ENCODE data around the gene VAPA. TPM values are rescaled to one million over a fixed set of nuclear protein-coding genes. Genes with fewer than 3 reads are reported as not detected.

The VAPA gene
- total RNA-seq, 1 experiment from 2014 or later, result 399 TPM

DNA sequence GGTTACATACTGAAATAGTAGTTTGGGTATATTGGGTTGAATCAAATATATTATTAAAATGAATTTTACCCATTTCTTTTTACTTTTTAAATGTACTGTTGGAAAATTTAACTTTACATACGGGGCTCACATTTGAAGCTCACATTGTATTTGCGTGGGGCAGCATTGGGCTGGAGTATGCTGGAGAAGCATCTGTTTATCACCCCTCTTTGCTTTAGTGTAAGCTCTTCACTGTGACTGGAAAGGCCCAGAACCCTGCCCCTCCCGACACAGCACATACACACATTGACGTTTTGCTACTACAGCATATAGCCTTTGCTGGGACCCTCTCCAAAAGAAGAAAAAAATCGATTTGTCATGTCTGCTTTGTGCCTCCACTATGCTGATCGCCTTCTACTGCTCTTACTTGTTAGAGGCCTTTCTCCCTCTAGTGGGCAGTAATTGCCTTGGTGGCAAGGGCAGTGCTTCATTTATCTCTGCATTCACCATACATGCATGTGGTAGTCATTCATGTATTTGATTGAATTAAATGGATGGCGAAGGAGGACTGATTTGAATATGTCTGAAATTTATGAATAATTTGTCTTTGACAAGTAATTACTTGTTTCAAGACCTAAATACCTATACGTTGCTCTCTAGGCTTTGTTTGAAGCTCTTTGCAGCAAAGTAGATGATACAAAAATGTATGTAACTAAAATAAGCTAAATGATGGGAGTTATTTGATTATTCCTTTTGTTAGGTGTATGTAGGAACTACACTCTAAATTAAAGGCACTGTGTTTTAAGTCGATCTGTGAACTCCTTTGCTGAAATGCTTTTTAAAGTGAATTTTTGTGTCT lies 37.4 kb downstream of the VAPA start:
- DNase-seq (ENCODE audit: low read depth), result peak; percentile 64
- in situ Hi-C loops (cut with HindIII; ENCODE audit: low pct_unique_long_range_greater_than_20kb, low sequenced_read_pairs), result no loop called here

DNA sequence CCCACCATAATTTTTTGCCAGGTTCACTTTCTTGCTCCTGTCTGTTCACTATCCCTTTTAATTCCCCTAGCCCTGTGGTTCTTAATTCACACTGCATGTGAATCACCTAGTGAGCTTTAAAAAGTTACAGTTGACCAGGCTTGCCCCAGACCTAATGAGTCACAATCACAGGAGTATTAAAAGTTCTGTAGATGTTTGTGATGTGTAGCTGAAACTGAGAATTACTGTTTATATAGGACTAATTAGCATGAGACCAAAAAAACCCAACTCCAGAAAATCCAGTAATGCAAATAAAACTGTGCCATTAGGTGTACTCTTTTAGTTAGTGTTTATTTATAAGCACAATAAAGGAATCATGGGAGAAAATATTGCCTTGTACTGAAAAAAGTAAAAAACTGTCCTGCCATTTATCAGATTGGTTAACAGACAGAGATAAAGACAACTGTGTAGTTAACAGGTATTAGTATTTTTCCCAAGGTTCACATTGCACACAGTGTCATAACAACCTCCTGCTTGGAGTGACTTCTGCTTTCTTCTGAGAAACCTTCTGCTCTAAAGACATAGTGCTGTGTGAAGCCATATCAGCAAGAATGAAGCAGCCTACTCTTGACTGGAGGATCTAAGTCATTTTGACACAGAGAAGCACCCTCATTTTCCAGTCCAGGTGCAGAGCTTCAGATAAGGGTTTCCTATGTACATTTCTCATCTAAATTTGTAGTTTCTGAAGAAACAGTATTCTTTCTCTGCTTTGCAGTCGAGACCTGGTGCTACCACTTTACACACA lies 39.0 kb downstream of the VAPA start:
- in situ Hi-C loops (cut with HindIII; ENCODE audit: low pct_unique_long_range_greater_than_20kb, low sequenced_read_pairs), result no loop called here
- DNase-seq (ENCODE audit: low read depth), result peak; percentile 84

DNA sequence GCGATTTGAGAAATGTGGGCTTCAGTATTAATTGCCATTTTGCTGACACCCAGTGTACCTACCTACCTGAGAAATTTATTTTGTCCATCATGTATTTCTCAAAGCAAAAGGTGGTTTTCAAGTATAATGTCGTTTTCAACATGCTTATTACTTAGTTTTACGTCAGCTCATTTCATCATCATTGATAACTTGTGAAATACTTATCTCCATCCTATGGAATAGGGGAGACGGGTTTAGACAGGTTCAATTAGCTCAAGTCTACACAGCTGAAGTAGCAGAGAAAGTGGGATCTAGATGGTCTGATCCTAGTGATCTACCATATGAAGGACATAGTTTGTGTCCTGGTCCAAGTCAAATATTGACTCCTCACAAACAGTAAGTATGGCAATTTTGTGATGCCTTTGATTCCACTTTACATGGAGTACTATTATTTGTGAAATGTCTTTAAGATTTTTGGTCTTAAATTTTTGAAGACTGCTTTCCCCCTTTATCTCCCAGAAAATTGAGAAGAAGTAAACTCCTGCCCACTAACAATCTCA lies 45.1 kb downstream of the VAPA start:
- in situ Hi-C loops (cut with HindIII; ENCODE audit: low pct_unique_long_range_greater_than_20kb, low sequenced_read_pairs), result no loop called here
- DNase-seq (ENCODE audit: low read depth), result no peak

DNA sequence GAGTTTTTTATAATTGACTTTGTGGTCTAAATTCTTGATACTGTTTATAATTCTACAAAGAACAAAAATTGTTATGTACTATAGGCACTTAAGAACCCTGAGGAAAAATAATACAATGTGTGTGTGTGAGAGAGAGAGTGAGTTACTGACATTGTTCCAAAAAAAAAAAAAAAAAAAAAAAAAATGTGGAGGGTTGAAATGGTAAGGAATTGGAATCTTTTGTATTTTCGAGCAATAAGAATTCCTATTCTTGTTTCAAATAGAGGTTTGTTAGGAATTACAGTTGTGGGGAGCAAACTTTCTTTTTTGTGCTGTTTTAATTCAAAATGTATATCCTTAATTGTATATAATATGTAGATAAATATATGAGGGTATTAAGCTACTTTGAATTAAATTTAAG lies 45.7 kb downstream of the VAPA start:
- DNase-seq (ENCODE audit: low read depth), result no peak
- in situ Hi-C loops (cut with HindIII; ENCODE audit: low pct_unique_long_range_greater_than_20kb, low sequenced_read_pairs), result no loop called here

DNA sequence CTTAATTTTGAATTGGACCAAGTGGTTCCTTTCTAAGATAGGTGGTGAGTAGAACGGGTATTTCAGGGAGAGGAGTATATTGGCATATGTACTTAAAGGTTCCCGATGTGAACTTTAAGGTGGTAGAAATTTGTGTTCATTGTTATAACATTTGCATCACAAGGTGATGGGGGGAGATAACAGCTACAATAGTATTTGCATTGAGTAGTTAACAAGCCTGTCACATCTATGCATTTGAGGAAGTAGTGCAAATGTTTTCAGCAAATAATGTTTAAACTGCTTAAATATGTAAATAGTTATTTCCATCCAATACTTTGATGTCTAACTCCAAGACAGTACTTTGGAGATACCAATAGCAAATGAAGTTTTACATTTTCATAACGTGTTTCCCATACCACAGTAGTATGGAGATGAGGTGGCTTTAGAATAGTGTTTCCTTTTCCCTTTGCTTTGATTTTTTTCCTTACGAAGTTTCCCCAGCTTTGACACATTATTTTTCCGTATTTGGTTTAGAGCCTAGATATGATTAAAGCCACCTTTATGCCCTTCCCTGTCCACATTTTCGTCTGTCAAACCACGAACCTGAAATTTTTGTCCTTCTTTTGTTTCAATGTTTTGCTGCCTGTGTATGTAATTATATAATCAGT lies 46.6 kb downstream of the VAPA start:
- in situ Hi-C loops (cut with HindIII; ENCODE audit: low pct_unique_long_range_greater_than_20kb, low sequenced_read_pairs), result no loop called here
- no peak for DNase-seq (ENCODE audit: low read depth)

DNA sequence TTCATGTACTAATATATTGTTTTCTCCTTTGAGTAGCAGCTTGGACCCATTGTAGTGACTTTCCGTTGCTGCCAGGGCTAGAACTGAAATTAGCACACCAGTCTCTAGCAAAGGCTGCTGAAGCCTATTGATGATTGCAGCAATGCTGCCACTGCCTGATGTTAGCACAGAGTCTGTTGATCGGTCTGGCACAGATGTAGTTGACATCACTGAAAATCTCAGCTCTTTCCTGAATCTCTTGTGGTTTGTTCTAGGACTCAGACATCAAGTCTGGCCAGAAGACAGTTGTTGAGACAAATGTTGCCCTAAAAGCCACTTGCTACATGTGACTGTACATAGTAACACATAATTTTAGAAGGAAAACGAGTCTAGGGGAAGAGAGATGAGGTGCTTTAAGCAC lies 47.2 kb downstream of the VAPA start:
- in situ Hi-C loops (cut with HindIII; ENCODE audit: low pct_unique_long_range_greater_than_20kb, low sequenced_read_pairs), result no loop called here
- no peak for DNase-seq (ENCODE audit: low read depth)

DNA sequence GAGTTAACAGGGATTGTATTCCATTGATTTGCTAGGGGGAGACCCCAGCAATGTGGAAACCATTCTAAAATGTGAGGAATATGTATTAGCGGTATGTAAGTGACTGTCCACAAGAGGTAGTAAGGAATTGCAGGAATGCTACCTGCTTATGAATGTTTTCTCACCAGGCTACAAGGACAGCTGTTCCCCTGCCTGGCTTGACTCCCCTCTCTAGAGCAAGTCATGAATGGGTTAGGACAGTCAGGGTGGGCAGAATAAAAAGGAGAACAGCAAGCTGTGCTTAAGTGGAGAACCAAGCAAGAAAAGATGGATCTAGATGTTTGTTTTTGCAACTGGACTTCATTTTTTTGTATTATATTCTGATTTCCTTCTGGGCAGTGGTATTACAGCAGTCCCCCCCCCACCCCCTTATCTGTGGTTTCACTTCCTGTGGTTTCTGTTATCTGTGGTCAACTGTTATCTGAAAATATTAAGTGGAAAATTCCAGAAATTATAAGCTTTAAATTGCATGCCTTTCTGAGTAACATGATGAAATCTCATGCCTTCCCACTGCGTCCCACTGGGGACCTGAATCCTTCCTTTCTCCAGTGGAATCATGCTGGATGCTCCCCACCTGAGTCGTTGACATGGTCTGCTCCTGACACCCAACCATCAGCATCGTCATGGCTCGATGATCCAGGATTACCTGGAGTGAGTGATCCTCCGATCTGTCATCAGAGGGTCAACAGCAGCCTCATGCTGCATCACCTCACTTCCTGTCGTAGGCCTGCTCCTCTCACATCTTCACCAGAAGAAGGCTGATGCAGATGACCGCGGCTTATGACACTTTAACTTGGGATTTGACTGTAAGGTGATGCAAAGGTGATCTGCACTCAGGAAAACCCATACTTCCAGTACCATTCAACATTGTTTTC lies 52.2 kb downstream of the VAPA start:
- in situ Hi-C loops (cut with HindIII; ENCODE audit: low pct_unique_long_range_greater_than_20kb, low sequenced_read_pairs), result no loop called here
- no peak for DNase-seq (ENCODE audit: low read depth)

DNA sequence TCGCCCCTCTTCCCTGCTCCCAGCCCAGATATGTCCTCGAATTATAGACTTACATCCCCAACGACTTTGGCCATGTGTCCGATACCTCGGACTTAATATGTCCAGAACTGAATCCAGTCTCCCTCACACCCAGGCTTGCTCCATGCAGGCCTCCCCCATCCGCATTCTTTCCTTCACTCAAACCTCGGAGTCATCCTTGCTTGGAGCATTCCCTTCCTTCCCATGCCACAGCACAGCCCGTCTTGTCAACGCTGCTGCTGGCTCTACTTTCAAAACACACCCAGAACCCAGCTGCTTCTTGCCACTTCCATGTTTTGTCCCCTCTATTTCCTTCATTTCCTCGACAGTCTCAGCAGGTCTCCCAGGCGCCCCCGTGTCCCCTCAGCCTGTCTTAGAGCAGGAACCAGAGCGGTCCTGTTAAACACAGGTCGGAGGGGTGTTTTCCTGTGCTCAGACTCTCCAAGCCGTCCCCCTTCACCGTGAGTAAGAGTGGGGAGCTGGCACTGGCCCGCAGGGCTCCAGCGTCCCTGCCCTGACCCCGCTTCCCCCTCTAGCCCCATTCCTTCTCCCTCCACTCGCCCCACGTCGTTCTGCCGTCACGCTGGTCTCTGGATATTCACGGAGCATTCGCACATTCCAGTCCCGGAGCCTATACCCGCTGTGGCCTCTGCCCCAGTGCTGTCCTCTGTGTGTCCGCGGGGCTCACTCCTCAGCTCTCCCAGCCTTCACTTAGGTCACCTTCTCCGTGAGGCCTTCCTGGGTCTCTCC lies 54.4 kb downstream of the VAPA start:
- no peak for DNase-seq (ENCODE audit: low read depth)
- in situ Hi-C loops (cut with HindIII; ENCODE audit: low pct_unique_long_range_greater_than_20kb, low sequenced_read_pairs), result no loop called here

DNA sequence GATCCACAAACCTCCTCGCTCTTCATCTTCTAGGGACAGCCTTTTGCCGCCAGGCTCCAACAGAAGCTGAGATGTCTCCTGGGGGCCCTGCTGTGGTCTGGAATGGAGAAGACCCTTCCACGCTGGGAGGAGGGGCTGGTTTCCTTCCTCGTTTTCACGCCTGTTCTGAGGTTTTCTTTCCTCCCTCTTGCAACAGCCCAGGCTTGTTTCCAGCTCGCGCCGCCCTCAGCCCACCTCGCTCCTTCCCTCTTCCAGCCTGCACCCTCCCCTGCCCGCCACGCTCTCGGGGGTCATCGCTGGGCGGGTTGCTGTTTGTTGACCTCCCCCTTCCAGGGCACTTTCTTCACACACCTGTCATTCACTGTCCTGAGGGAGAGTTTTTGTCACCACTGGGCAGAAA lies 55.4 kb downstream of the VAPA start:
- in situ Hi-C loops (cut with HindIII; ENCODE audit: low pct_unique_long_range_greater_than_20kb, low sequenced_read_pairs), result no loop called here
- DNase-seq (ENCODE audit: low read depth), result no peak

DNA sequence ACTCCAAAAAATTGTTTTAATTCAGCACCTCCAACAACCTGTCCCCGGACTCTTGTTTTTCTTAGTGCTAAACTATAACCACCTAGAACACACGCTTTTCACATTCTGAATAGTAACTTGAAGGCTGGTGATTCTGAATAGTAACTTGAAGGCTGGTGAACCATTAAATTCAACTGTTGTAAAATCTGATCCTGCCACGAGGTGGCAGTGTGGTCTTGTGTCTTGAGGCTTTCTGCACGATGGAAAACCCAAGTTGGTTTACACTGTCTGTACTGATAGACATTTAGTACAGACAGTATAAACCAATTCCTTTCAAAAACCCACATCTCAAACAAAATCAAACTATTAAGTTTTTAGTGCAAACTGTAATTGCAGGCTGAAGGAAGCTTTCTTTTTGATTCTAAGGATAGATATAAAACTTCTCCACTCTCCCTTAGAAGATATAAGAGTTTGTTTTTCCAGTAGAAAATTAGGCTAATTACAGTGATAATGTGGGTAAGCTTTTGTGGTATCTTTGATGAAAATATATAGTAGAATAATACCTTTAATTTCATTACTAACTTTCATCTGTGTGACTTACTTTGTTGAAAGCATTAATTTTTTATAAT lies 57.6 kb downstream of the VAPA start:
- in situ Hi-C loops (cut with HindIII; ENCODE audit: low pct_unique_long_range_greater_than_20kb, low sequenced_read_pairs), result no loop called here
- peak; percentile 64 for DNase-seq (ENCODE audit: low read depth)

DNA sequence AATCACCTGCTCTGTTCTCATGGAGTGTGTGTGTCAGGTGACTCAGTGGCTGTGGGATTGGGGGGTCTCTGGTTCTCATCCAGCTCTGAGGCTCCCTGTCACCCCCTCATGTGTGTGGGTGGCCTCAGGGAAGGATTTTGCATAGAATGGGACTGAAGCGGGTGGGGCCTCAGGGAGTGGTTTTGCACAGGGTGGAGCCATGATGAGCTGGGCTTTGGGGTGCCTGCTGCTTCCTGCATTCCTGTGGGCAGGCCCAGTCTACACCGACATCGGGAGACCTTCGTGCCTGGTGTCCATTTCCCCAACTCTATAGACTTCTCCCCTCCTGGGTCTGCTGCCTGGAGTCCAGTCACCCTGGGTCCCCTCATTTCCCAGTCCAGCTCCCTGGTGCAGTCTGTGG lies 59.7 kb downstream of the VAPA start:
- no peak for DNase-seq (ENCODE audit: low read depth)
- in situ Hi-C loops (cut with HindIII; ENCODE audit: low pct_unique_long_range_greater_than_20kb, low sequenced_read_pairs), result no loop called here

DNA sequence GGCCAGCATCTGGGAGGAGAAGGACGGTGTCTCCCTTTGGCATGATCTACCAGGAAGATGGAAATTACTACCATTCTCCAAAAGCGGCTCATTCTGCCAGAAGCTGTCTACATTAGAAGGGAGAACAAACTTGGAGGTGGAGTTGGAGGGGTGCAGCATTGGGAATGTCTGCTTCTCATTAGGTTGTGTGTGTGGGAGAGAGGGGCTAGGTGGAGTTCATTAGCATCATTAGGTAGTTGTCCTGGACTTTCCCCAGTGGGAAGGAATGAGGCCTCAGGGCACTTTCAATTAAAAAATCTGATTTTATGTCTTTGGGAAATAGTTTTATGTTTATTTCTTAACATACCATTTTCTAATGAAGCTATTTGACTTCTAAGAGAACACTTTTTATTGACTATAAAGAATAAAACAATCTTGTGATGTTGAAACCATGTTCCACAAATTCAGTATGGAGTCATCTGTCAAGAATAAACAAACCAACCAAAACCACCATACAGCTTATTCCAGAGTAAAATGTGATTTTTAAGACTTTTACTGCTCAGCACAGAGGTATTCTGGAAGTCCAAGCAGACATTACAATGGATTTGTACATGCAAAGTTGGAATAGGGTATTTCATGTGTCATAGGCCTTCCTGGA lies 60.6 kb downstream of the VAPA start:
- in situ Hi-C loops (cut with HindIII; ENCODE audit: low pct_unique_long_range_greater_than_20kb, low sequenced_read_pairs), result no loop called here
- no peak for DNase-seq (ENCODE audit: low read depth)

DNA sequence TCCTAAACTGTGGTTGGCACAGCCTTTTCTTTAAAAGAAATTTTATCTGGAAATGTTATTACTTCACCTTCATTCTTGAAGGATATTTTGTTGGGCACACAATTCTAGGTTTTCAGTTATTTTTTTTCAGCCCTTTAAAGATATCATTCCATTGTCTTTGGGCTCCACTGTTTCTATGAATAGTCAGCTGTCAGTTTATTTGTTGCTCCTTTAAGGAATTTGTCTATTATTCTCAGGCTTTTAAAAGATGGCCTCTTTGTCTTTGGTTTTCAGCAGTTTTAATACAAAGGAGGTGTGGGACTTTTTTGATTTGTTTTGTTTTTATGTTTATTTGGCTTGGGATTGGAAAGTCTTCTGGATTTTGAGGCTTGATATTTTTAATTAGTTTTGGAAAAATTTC lies 61.8 kb downstream of the VAPA start:
- in situ Hi-C loops (cut with HindIII; ENCODE audit: low pct_unique_long_range_greater_than_20kb, low sequenced_read_pairs), result no loop called here
- DNase-seq (ENCODE audit: low read depth), result no peak

DNA sequence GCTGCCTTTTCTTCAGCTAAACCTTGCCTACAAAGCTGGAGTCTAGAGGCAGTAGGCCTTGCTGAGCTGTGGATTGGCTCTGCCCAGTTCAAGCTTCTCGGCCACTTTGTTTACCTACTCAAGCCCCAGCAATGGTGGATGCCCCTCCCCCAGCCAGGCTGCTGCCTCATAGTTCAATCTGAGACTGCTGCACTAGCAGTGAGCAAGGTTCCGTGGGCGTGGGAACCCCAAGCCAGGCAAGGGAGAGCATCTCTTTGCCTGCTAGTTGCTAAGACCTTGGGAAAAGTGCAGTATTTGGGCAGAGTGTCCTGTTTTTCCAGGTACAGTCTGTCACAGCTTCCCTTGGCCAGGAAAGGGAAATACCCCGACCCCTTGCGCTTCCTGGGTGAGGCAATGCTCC lies 68.9 kb downstream of the VAPA start:
- DNase-seq (ENCODE audit: low read depth), result no peak

DNA sequence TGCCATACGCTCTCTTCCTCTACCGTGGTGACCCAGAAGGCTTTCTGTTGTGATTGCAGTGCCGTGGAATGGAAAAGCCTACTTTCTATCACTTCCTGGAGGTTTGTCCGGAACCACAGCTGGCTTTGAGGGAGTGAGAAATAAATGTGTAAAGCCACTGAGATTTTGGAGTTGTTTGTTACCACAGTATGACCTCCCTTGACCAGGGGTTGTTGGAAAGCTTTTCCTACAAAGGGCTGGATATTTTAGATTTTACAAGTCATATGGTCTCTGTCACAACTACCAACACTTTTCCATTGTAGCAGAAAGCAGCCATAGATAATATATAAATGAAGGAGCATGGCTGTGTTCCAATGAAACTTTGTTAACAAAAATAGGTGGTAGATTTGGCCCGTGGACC lies 70.3 kb downstream of the VAPA start:
- in situ Hi-C loops (cut with HindIII; ENCODE audit: low pct_unique_long_range_greater_than_20kb, low sequenced_read_pairs), result no loop called here

More for the DNA sequence above, 68.9 kb downstream of the VAPA start:
- in situ Hi-C loops (cut with HindIII; ENCODE audit: low pct_unique_long_range_greater_than_20kb, low sequenced_read_pairs), result no loop called here

DNA sequence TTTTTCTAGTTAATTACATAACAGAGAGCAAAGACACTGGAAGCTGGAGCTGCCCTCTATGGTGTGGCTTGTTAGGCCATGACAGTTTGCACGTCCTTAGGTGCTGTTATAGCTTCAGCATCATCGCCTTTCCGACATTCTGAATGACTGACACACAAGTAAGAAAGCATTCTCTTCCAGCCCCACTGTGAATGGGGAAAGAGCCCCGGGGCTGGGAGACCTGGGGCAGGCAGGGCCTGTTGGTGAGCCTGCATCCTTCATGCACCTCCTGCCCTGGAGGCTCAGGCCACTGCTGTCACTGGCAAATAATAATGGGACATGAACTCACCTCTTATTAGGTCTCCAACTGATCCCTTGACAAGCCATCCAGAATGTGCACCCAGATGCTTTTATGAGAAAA lies 71.8 kb downstream of the VAPA start:
- in situ Hi-C loops (cut with HindIII; ENCODE audit: low pct_unique_long_range_greater_than_20kb, low sequenced_read_pairs), result no loop called here

More for the DNA sequence above, 70.3 kb downstream of the VAPA start:
- no peak for DNase-seq (ENCODE audit: low read depth)

More for the DNA sequence above, 71.8 kb downstream of the VAPA start:
- no peak for DNase-seq (ENCODE audit: low read depth)

Data from Caki2 (cell line).